GM13977 (cell line): ENCODE measurements around the gene KRT79.

ENCODE experiments used
- DNase-seq: peaks from one replicate; pipeline ENCODE4 v3.0.0; 2012; ENCODE audit warnings: low spot score
- CTCF ChIP-seq: IDR thresholded peaks from 2 replicates; pipeline ENCODE4 v1.5.1; 2012; ENCODE audit warnings: mild to moderate bottlenecking, control low read depth; ENCODE audit not compliant: insufficient read depth; ENCODE audit errors: extremely low read depth, missing control alignments
- in situ Hi-C: fragments of 300-500 bp; cut with MboI; formaldehyde crosslinking; loops from one replicate; pipeline ENCODE4 v1.12.0; 2022; ENCODE audit warnings: low sequenced_read_pairs, low pct_unique_long_range_greater_than_20kb, mixed read lengths, inconsistent platforms; ENCODE audit not compliant: unreplicated experiment

Gene KRT79

GRCh38 chr12:52811191-52812072 is 22.7 kb downstream of the KRT79 start:
- TF ChIP-seq CTCF = no peak
- in situ Hi-C loops = no loop called here
- no peak for DNase-seq

- DNase-seq = no peak
- in situ Hi-C loops = no loop called here
- TF ChIP-seq CTCF = no peak
These were observed 23.6 kb downstream of the KRT79 start for GRCh38 chr12:52810554-52810953.

- in situ Hi-C loops = no loop called here
- DNase-seq = no peak
These were observed 24.9 kb downstream of the KRT79 start for GRCh38 chr12:52809166-52809565.

GRCh38 chr12:52808573-52809160 is 25.4 kb downstream of the KRT79 start:
- in situ Hi-C loops = no loop called here
- no peak for DNase-seq
- no peak for TF ChIP-seq CTCF

More at GRCh38 chr12:52809166-52809565, 24.9 kb downstream of the KRT79 start:
- TF ChIP-seq CTCF = no peak

GRCh38 chr12:52807544-52808470 is 26.3 kb downstream of the KRT79 start:
- in situ Hi-C loops = no loop called here

More at GRCh38 chr12:52807544-52808470, 26.3 kb downstream of the KRT79 start:
- no peak for TF ChIP-seq CTCF
- no peak for DNase-seq
